IMR-90 (cell line): Measurements from ENCODE around the gene DENND1B. TPM values are rescaled to one million over a fixed set of nuclear protein-coding genes. Genes with fewer than 3 reads are reported as not detected.

Experiments used
- ATAC-seq: fragments of 200-7000 bp; cut with Tn5 transposase; 2 replicates; pipeline ENCODE4 v1.9.1; 2020; ENCODE audit warnings: low read depth, mild to moderate bottlenecking, moderate library complexity
- BruUV-seq: library from RNA; stranded (reverse); fragments of 400-500 nt; replicated peaks from 2 replicates; lab custom pipeline; 2021; lab: Mats Ljungman, UMichigan
- CTCF ChIA-PET: fragments of 300-600 bp; formaldehyde crosslinking; extraction: SDS; loops from one replicate; lab custom pipeline; 2021; ENCODE audit warnings: antibody characterized with exemption; lab: Yijun Ruan, JAX
- POLR2A ChIA-PET: fragments of 300-600 bp; sonication (Branson Sonifier 250); formaldehyde crosslinking; loops from one replicate; lab custom pipeline; 2022; ENCODE audit warnings: antibody characterized with exemption; ENCODE audit not compliant: unreplicated experiment; lab: Charles Lee
- DNase-seq: peaks from one replicate; pipeline ENCODE4 v3.0.0; 2013
- H2AFZ ChIP-seq: replicated peaks from 2 replicates; pipeline ENCODE3; 2013; ENCODE audit warnings: low read length, mild to moderate bottlenecking; ENCODE audit not compliant: poor library complexity
- H2AK5ac ChIP-seq: 2 replicates; pipeline ENCODE4 v1.6.1; 2013; ENCODE audit warnings: low read depth, low read length, inconsistent platforms
- H2AK9ac ChIP-seq: replicated peaks from 2 replicates; pipeline ENCODE3; 2013; ENCODE audit warnings: mild to moderate bottlenecking, low read depth, low read length, moderate library complexity; ENCODE audit not compliant: poor library complexity
- H2BK120ac ChIP-seq: 2 replicates; pipeline ENCODE4 v1.6.1; 2013; ENCODE audit warnings: low read depth, low read length, inconsistent platforms
- H2BK15ac ChIP-seq: 3 replicates; pipeline ENCODE4 v1.6.1; 2013; ENCODE audit warnings: low read depth, low read length, inconsistent platforms
- H2BK20ac ChIP-seq: 2 replicates; pipeline ENCODE4 v1.6.1; 2013; ENCODE audit warnings: low read depth, mild to moderate bottlenecking, inconsistent platforms, low read length, moderate library complexity
- H2BK5ac ChIP-seq: 2 replicates; pipeline ENCODE4 v1.6.1; 2013; ENCODE audit warnings: mild to moderate bottlenecking, low read depth, low read length, inconsistent platforms; ENCODE audit not compliant: poor library complexity, severe bottlenecking
- H3K14ac ChIP-seq: replicated peaks from 2 replicates; pipeline ENCODE4 v1.6.1; 2013; ENCODE audit warnings: low read depth, low read length, inconsistent platforms
- H3K18ac ChIP-seq: 2 replicates; pipeline ENCODE4 v1.6.1; 2013; ENCODE audit warnings: low read depth, low read length, control low read depth
- H3K23ac ChIP-seq: 2 replicates; pipeline ENCODE4 v1.6.1; 2013; ENCODE audit warnings: low read depth, low read length, inconsistent platforms
- H3K27ac ChIP-seq: 2 replicates; pipeline ENCODE4 v1.5.1; 2013; ENCODE audit warnings: mild to moderate bottlenecking, control low read depth, low read length; ENCODE audit not compliant: insufficient read depth
- H3K27me3 ChIP-seq: 2 replicates; pipeline ENCODE4 v1.6.1; 2013; ENCODE audit warnings: low read length; ENCODE audit not compliant: control insufficient read depth, insufficient read depth
- H3K36me3 ChIP-seq: 2 replicates; pipeline ENCODE4 v1.6.1; 2013; ENCODE audit warnings: low read length, mixed read lengths; ENCODE audit not compliant: control insufficient read depth, insufficient read depth
- H3K4ac ChIP-seq: 2 replicates; pipeline ENCODE4 v1.6.1; 2013; ENCODE audit warnings: low read depth, low read length, inconsistent platforms
- H3K4me1 ChIP-seq: 2 replicates; pipeline ENCODE4 v1.6.1; 2013; ENCODE audit warnings: low read length, mixed read lengths; ENCODE audit not compliant: control insufficient read depth, insufficient read depth
- H3K4me2 ChIP-seq: 2 replicates; pipeline ENCODE4 v1.6.1; 2013; ENCODE audit warnings: low read depth, mild to moderate bottlenecking, control low read depth, low read length, moderate library complexity
- H3K4me3 ChIP-seq: 2 replicates; pipeline ENCODE4 v1.5.1; 2013; ENCODE audit warnings: low read depth, mild to moderate bottlenecking, control low read depth, low read length, moderate library complexity; ENCODE audit not compliant: insufficient read depth
- H3K56ac ChIP-seq: 2 replicates; pipeline ENCODE4 v1.6.1; 2013; ENCODE audit warnings: low read length, inconsistent platforms; ENCODE audit not compliant: insufficient read depth; ENCODE audit errors: extremely low read depth
- H3K79me1 ChIP-seq, 2 experiments: 2 replicates each; pipeline ENCODE4 v1.6.1; 2013; ENCODE audit warnings: low read length in 2 of 2, inconsistent platforms in 1 of 2, low read depth in 1 of 2
- H3K9ac ChIP-seq: 2 replicates; pipeline ENCODE4 v1.6.1; 2013; ENCODE audit warnings: low read depth, low read length, control low read depth
- H3K9me1 ChIP-seq: 2 replicates; pipeline ENCODE4 v1.6.1; 2013; ENCODE audit warnings: low read length, inconsistent platforms; ENCODE audit not compliant: insufficient read depth
- H3K9me3 ChIP-seq: 2 replicates; pipeline ENCODE4 v1.6.1; 2013; ENCODE audit warnings: low read length; ENCODE audit not compliant: control insufficient read depth, insufficient read depth
- H4K20me1 ChIP-seq: 2 replicates; pipeline ENCODE4 v1.6.1; 2013; ENCODE audit warnings: low read length, inconsistent platforms; ENCODE audit not compliant: insufficient read depth
- H4K5ac ChIP-seq: 2 replicates; pipeline ENCODE4 v1.6.1; 2013; ENCODE audit warnings: mild to moderate bottlenecking, low read depth, low read length, control low read depth
- H4K8ac ChIP-seq, 2 experiments: 2 replicates each; pipeline ENCODE4 v1.6.1; 2013; ENCODE audit warnings: low read depth in 2 of 2, low read length in 2 of 2, control low read depth in 1 of 2, inconsistent platforms in 1 of 2
- H4K91ac ChIP-seq: 2 replicates; pipeline ENCODE4 v1.6.1; 2013; ENCODE audit warnings: low read depth, low read length, inconsistent platforms; ENCODE audit not compliant: insufficient read depth
- BHLHE40 ChIP-seq: fragments of 150-350 bp; IDR thresholded peaks from 2 replicates; pipeline ENCODE4 v1.6.1; 2016; ENCODE audit warnings: mild to moderate bottlenecking, low read depth, low read length
- CEBPB ChIP-seq: IDR thresholded peaks from 2 replicates; pipeline ENCODE4 v1.6.1; 2012; ENCODE audit warnings: low read depth, low read length, improper control_type of control experiment
- ELK1 ChIP-seq: fragments of 150-350 bp; IDR thresholded peaks from 2 replicates; pipeline ENCODE4 v1.6.1; 2016; ENCODE audit warnings: low read depth, mild to moderate bottlenecking, low read length, moderate library complexity, borderline replicate concordance
- MAFK ChIP-seq: IDR thresholded peaks from 2 replicates; pipeline ENCODE4 v1.6.1; 2012; ENCODE audit warnings: low read depth, low read length, improper control_type of control experiment
- MAZ ChIP-seq: IDR thresholded peaks from 2 replicates; pipeline ENCODE4 v1.6.1; 2012; ENCODE audit warnings: low read depth, mild to moderate bottlenecking, low read length, improper control_type of control experiment, moderate library complexity, borderline replicate concordance
- MXI1 ChIP-seq: IDR thresholded peaks from 2 replicates; pipeline ENCODE4 v1.6.1; 2012; ENCODE audit warnings: low read depth, mild to moderate bottlenecking, low read length, moderate library complexity, borderline replicate concordance
- POLR2A ChIP-seq: IDR thresholded peaks from 2 replicates; pipeline ENCODE4 v1.6.1; 2012; ENCODE audit warnings: mild to moderate bottlenecking, low read depth, low read length
- RCOR1 ChIP-seq: IDR thresholded peaks from 2 replicates; pipeline ENCODE4 v1.6.1; 2012; ENCODE audit warnings: mild to moderate bottlenecking, low read length, improper control_type of control experiment; ENCODE audit not compliant: insufficient replicate concordance
- WGBS, 2 experiments: methylation state at CpG; one replicate each; pipeline versions ENCODE4 v1.1.5 to v1.1.7; 2013; ENCODE audit warnings: missing lambda C conversion rate in 2 of 2; ENCODE audit not compliant: insufficient read length in 1 of 2; ENCODE audit errors: extremely low coverage in 2 of 2; 5-methylcytosine and 5-hydroxymethylcytosine counted together
- dilution Hi-C: fragments of 300-500 bp; cut with HindIII; formaldehyde crosslinking; loops from one replicate; pipeline ENCODE4 v1.14.3; 2018; ENCODE audit warnings: low sequenced_read_pairs; ENCODE audit not compliant: unreplicated experiment
- in situ Hi-C: fragments of 300-500 bp; cut with MboI; formaldehyde crosslinking; loops from 3 replicates; pipeline ENCODE4 v1.14.3; 2019; ENCODE audit warnings: low sequenced_read_pairs, inconsistent platforms, mixed read lengths
- intact Hi-C: fragments of 100-400 bp; cut with micrococcal nuclease; formaldehyde crosslinking; loops from 2 replicates; pipeline ENCODE4 v1.10.0; 2022
- polyA plus RNA-seq, 3 experiments: library from polyadenylated mRNA; depleted of rRNA; stranded (reverse); fragments of >200 nt; gene quantifications; 2 replicates each; pipeline ENCODE4 v1.2.3, GENCODE V29; 2012; ENCODE audit warnings: low replicate concordance in 1 of 3
- total RNA-seq: library from RNA; depleted of rRNA; stranded (reverse); fragments of >200 nt; gene quantifications from 2 replicates; pipeline ENCODE4 v1.2.3, GENCODE V29; 2012
- TF ChIP-seq, protein P1 (sequence below): conservative IDR thresholded peaks from 2 replicates; pipeline ENCODE4 v1.5.1; 2012; ENCODE audit warnings: mild to moderate bottlenecking, low read depth, low read length, improper control_type of control experiment
- TF ChIP-seq, protein P2 (sequence below): fragments of 150-350 bp; IDR thresholded peaks from 2 replicates; pipeline ENCODE4 v1.6.1; 2017; ENCODE audit warnings: mild to moderate bottlenecking, antibody characterized with exemption, low read length, low read depth

DENND1B gene
- total and polyA plus RNA-seq, 2 of the 4 experiments (the other 2 are of a cell fraction): 4.0 to 24.2 TPM

DNA sequence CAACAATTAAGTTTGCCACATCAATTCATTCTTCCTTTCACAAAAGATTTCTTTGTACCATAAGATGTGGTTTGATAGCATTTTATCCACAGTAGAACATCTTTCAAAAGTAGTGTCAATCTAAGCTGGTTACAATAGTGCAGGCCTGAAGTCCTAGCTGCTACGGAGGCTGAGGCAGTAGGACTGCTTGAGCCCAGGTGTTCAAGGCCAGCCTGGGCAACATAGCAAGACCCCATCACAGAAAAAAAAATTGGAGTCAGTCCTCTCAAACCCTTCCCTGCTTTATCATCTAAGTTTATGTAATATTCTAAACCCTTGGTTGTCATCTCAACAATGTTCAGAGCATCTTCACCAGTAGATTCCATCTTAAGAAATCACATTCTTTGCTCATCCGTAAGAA is 31.7 kb downstream of the DENND1B start:
- Histone ChIP-seq H3K56ac (no peak overlapping the region), H3K18ac (no peak overlapping the region), H4K20me1 (peaks cover 9% of the 10 kb centered on the region; the same call in 1 of the 2 replicates), H4K5ac (no peak overlapping the region), H3K14ac (no peak overlapping the region), H3K23ac (no peak overlapping the region), H3K9me3 (0 out of 2 replicates have a peak, but pooled peaks cover 2% of the 10 kb centered on the region), H3K4me2 (no peak overlapping the region), H2BK5ac (no peak overlapping the region), H4K91ac (no peak overlapping the region), H3K4me1 (peaks cover 2% of the 10 kb centered on the region), H2BK120ac (no peak overlapping the region), H3K9ac (no peak overlapping the region), H3K27ac (no peak overlapping the region), H2AK9ac (no peak overlapping the region), H2AK5ac (no peak overlapping the region), H3K4me3 (no peak overlapping the region), H3K79me1 (peaks cover 22 to 40% of the 10 kb centered on the region in 2 experiments), H3K36me3 (no peaks in the 10 kb centered on the region), H2AFZ (no peak overlapping the region), H2BK20ac (no peak overlapping the region), H4K8ac (no peak overlapping the region), H3K9me1 (peaks cover 4% of the 10 kb centered on the region; the same call in 1 of the 2 replicates), H3K4ac (no peak overlapping the region), H3K27me3 (no peaks in the 10 kb centered on the region), H2BK15ac (no peak overlapping the region)
- ChIA-PET CTCF (no interaction called here), POLR2A (no interaction called here)
- 100% methylated on average over 1 of the region's 2 CpGs; no CpG with 5 or more reads in 1 of the 2 experiments for WGBS, 2 experiments
- dilution Hi-C loops: no loop called here
- no peak for DNase-seq
- in situ Hi-C loops: no loop called here
- TF ChIP-seq, protein P1, sequence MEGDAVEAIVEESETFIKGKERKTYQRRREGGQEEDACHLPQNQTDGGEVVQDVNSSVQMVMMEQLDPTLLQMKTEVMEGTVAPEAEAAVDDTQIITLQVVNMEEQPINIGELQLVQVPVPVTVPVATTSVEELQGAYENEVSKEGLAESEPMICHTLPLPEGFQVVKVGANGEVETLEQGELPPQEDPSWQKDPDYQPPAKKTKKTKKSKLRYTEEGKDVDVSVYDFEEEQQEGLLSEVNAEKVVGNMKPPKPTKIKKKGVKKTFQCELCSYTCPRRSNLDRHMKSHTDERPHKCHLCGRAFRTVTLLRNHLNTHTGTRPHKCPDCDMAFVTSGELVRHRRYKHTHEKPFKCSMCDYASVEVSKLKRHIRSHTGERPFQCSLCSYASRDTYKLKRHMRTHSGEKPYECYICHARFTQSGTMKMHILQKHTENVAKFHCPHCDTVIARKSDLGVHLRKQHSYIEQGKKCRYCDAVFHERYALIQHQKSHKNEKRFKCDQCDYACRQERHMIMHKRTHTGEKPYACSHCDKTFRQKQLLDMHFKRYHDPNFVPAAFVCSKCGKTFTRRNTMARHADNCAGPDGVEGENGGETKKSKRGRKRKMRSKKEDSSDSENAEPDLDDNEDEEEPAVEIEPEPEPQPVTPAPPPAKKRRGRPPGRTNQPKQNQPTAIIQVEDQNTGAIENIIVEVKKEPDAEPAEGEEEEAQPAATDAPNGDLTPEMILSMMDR: no peak
- TF ChIP-seq MAFK: no peak
- no peak for TF ChIP-seq MXI1
- TF ChIP-seq, protein P2, sequence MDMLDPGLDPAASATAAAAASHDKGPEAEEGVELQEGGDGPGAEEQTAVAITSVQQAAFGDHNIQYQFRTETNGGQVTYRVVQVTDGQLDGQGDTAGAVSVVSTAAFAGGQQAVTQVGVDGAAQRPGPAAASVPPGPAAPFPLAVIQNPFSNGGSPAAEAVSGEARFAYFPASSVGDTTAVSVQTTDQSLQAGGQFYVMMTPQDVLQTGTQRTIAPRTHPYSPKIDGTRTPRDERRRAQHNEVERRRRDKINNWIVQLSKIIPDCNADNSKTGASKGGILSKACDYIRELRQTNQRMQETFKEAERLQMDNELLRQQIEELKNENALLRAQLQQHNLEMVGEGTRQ: no peak
- no peak for TF ChIP-seq BHLHE40
- no peak for TF ChIP-seq ELK1
- TF ChIP-seq RCOR1: no peak
- TF ChIP-seq POLR2A: no peak
- TF ChIP-seq CEBPB: no peak
- no peak for TF ChIP-seq MAZ
- no TSS peak for BruUV-seq
- ATAC-seq: no peak
- intact Hi-C loops: no loop called here
